OCI-LY7 (cell line): ENCODE measurements around the gene RSPH6A.

ENCODE experiments used
- EZH2phosphoT487 ChIP-seq: fragments of 200-600 bp; sonication (generic); IDR thresholded peaks from 2 replicates; pipeline ENCODE4 v1.6.1; 2018; ENCODE audit warnings: low read depth, borderline replicate concordance, mild to moderate bottlenecking, mixed run types, antibody characterized with exemption, low read length, moderate library complexity, mixed read lengths
- TF ChIP-seq, protein P1 (sequence below): fragments of 200-600 bp; sonication (generic); conservative IDR thresholded peaks from 2 replicates; pipeline ENCODE4 v1.5.1; 2014; ENCODE audit warnings: mild to moderate bottlenecking, antibody characterized with exemption, low read length, moderate library complexity, mixed read lengths

GRCh38 chr19:45763691-45764294 is 51.3 kb downstream of the RSPH6A start:
- TF ChIP-seq, protein P1, sequence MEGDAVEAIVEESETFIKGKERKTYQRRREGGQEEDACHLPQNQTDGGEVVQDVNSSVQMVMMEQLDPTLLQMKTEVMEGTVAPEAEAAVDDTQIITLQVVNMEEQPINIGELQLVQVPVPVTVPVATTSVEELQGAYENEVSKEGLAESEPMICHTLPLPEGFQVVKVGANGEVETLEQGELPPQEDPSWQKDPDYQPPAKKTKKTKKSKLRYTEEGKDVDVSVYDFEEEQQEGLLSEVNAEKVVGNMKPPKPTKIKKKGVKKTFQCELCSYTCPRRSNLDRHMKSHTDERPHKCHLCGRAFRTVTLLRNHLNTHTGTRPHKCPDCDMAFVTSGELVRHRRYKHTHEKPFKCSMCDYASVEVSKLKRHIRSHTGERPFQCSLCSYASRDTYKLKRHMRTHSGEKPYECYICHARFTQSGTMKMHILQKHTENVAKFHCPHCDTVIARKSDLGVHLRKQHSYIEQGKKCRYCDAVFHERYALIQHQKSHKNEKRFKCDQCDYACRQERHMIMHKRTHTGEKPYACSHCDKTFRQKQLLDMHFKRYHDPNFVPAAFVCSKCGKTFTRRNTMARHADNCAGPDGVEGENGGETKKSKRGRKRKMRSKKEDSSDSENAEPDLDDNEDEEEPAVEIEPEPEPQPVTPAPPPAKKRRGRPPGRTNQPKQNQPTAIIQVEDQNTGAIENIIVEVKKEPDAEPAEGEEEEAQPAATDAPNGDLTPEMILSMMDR = no peak
- no peak for TF ChIP-seq EZH2phosphoT487
